Astrocyte (in vitro differentiated cells and primary cell): Measurements from ENCODE around the gene ZNF182. TPM values are rescaled to one million over a fixed set of nuclear protein-coding genes. Genes with fewer than 3 reads are reported as not detected.
"Not testable (repeated sequence)": the region's sequence is repeated elsewhere in the genome, so short reads cannot be mapped to it uniquely, and the experiment has no call there.

Source experiments
- DNase-seq: peaks from one replicate; pipeline ENCODE4 v3.0.0-alpha.2; 2010; ENCODE audit warnings: low read depth
- FAIRE-seq: peaks from 2 replicates; lab custom pipeline; 2011; peaks lifted over from hg19 to GRCh38; lab: Jason Lieb, UNC
- H2AFZ ChIP-seq: 2 replicates; pipeline ENCODE4 v1.6.0; 2012; ENCODE audit warnings: low read depth, low read length, inconsistent platforms
- H3K27ac ChIP-seq: 2 replicates; pipeline ENCODE4 v1.5.1; 2011; ENCODE audit warnings: low read depth, low read length, inconsistent platforms
- H3K27me3 ChIP-seq: 2 replicates; pipeline ENCODE4 v1.6.0; 2011; ENCODE audit warnings: low read length, inconsistent platforms; ENCODE audit not compliant: insufficient read depth
- H3K36me3 ChIP-seq: 2 replicates; pipeline ENCODE4 v1.5.1; 2011; ENCODE audit warnings: low read length, inconsistent platforms; ENCODE audit not compliant: insufficient read depth
- H3K4me1 ChIP-seq: 2 replicates; pipeline ENCODE4 v1.5.1; 2011; ENCODE audit warnings: low read length, inconsistent platforms; ENCODE audit not compliant: insufficient read depth
- H3K4me2 ChIP-seq: 2 replicates; pipeline ENCODE4 v1.6.0; 2012; ENCODE audit warnings: low read length, inconsistent platforms
- H3K4me3 ChIP-seq: 2 replicates; pipeline ENCODE4 v1.5.1; 2011; ENCODE audit warnings: low read depth, mild to moderate bottlenecking, low read length, inconsistent platforms; ENCODE audit not compliant: insufficient read depth
- H3K79me2 ChIP-seq: 2 replicates; pipeline ENCODE4 v1.6.0; 2012; ENCODE audit warnings: mild to moderate bottlenecking, low read length, inconsistent platforms; ENCODE audit not compliant: insufficient read depth
- H3K9ac ChIP-seq: 2 replicates; pipeline ENCODE4 v1.6.0; 2012; ENCODE audit warnings: mild to moderate bottlenecking, low read length, inconsistent platforms
- H3K9me3 ChIP-seq: 2 replicates; pipeline ENCODE4 v1.5.1; 2012; ENCODE audit warnings: low read depth, mild to moderate bottlenecking, low read length, inconsistent platforms; ENCODE audit not compliant: insufficient read depth
- H4K20me1 ChIP-seq: 2 replicates; pipeline ENCODE4 v1.6.0; 2012; ENCODE audit warnings: low read length, inconsistent platforms; ENCODE audit not compliant: insufficient read depth
- H3K27ac Mint-ChIP-seq: one replicate; pipeline ENCODE4 v1.8.0; 2021; ENCODE audit warnings: mild to moderate bottlenecking, mixed read lengths; ENCODE audit not compliant: unreplicated experiment
- H3K27me3 Mint-ChIP-seq: one replicate; pipeline ENCODE4 v1.8.0; 2021; ENCODE audit warnings: low read depth, mixed read lengths; ENCODE audit not compliant: unreplicated experiment
- H3K36me3 Mint-ChIP-seq: one replicate; pipeline ENCODE4 v1.8.0; 2021; ENCODE audit warnings: low read depth, mixed read lengths; ENCODE audit not compliant: unreplicated experiment
- H3K4me1 Mint-ChIP-seq: one replicate; pipeline ENCODE4 v1.8.0; 2021; ENCODE audit warnings: low read depth, mixed read lengths; ENCODE audit not compliant: unreplicated experiment
- H3K4me3 Mint-ChIP-seq: one replicate; pipeline ENCODE4 v1.8.0; 2021; ENCODE audit warnings: mild to moderate bottlenecking, moderate library complexity, mixed read lengths; ENCODE audit not compliant: unreplicated experiment
- H3K9me3 Mint-ChIP-seq: one replicate; pipeline ENCODE4 v1.8.0; 2021; ENCODE audit warnings: mild to moderate bottlenecking, mixed read lengths; ENCODE audit not compliant: unreplicated experiment
- EZH2 ChIP-seq: IDR thresholded peaks from 2 replicates; pipeline ENCODE4 v1.6.1; 2012; ENCODE audit warnings: mild to moderate bottlenecking, low read length, inconsistent platforms; ENCODE audit not compliant: insufficient read depth
- total RNA-seq: library from RNA; stranded (reverse); gene quantifications from 2 replicates; pipeline ENCODE4 v1.2.1, GENCODE V29; 2021
- TF ChIP-seq, protein P1 (sequence below): IDR thresholded peaks from 2 replicates; pipeline ENCODE4 v1.5.1; 2011; ENCODE audit warnings: low read depth, mild to moderate bottlenecking, inconsistent platforms, low read length, moderate library complexity; ENCODE audit not compliant: insufficient read depth

Gene ZNF182
- total RNA-seq, 1 donor from 2014 or later = 4.5 TPM

GRCh38 chrX:48021026-48021900 is 17.5 kb upstream of the ZNF182 start:
- H3K27ac ChIP-seq = peak overlapping the region; percentile 99
- FAIRE-seq = peak; percentile 86
- no peaks in the 10 kb centered on the region for H3K36me3 Mint-ChIP-seq
- peaks cover 2% of the 10 kb centered on the region for H3K4me1 ChIP-seq
- H3K27me3 ChIP-seq = no peaks in the 10 kb centered on the region
- no peaks in the 10 kb centered on the region for H3K36me3 ChIP-seq
- H3K27ac Mint-ChIP-seq = peak overlapping the region; percentile 100
- H3K9me3 Mint-ChIP-seq = no peaks in the 10 kb centered on the region
- no peaks in the 10 kb centered on the region for H3K79me2 ChIP-seq
- H4K20me1 ChIP-seq = no peaks in the 10 kb centered on the region
- no peaks in the 10 kb centered on the region for H3K27me3 Mint-ChIP-seq
- peak overlapping the region; percentile 87 for H3K4me3 Mint-ChIP-seq
- H3K9me3 ChIP-seq = no peaks in the 10 kb centered on the region
- H3K9ac ChIP-seq = peak overlapping the region; percentile 100
- peak overlapping the region; percentile 94 for H3K4me2 ChIP-seq
- TF ChIP-seq, protein P1, sequence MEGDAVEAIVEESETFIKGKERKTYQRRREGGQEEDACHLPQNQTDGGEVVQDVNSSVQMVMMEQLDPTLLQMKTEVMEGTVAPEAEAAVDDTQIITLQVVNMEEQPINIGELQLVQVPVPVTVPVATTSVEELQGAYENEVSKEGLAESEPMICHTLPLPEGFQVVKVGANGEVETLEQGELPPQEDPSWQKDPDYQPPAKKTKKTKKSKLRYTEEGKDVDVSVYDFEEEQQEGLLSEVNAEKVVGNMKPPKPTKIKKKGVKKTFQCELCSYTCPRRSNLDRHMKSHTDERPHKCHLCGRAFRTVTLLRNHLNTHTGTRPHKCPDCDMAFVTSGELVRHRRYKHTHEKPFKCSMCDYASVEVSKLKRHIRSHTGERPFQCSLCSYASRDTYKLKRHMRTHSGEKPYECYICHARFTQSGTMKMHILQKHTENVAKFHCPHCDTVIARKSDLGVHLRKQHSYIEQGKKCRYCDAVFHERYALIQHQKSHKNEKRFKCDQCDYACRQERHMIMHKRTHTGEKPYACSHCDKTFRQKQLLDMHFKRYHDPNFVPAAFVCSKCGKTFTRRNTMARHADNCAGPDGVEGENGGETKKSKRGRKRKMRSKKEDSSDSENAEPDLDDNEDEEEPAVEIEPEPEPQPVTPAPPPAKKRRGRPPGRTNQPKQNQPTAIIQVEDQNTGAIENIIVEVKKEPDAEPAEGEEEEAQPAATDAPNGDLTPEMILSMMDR = no peak
- no peak for TF ChIP-seq EZH2
- peaks cover 3% of the 10 kb centered on the region for H3K4me1 Mint-ChIP-seq
- H3K4me3 ChIP-seq = peak overlapping the region; percentile 91
- H2AFZ ChIP-seq = peak overlapping the region; percentile 97
- peak; percentile 81 for DNase-seq

- not testable (repeated sequence) for FAIRE-seq, H3K27me3 Mint-ChIP-seq, H3K79me2 ChIP-seq, H3K27ac ChIP-seq, DNase-seq, H3K4me1 ChIP-seq, H3K27me3 ChIP-seq, H3K9me3 ChIP-seq, H3K4me1 Mint-ChIP-seq, H4K20me1 ChIP-seq, H3K27ac Mint-ChIP-seq, H3K36me3 ChIP-seq, H3K36me3 Mint-ChIP-seq, H3K9ac ChIP-seq, H3K9me3 Mint-ChIP-seq
- Histone ChIP-seq H2AFZ (peak overlapping the region; percentile 97), H3K4me3 (peak overlapping the region; percentile 91), H3K4me2 (peak overlapping the region; percentile 94)
- peak overlapping the region; percentile 87 for H3K4me3 Mint-ChIP-seq
Observed at GRCh38 chrX:48020472-48020871, 16.7 kb upstream of the ZNF182 start.

DNA sequence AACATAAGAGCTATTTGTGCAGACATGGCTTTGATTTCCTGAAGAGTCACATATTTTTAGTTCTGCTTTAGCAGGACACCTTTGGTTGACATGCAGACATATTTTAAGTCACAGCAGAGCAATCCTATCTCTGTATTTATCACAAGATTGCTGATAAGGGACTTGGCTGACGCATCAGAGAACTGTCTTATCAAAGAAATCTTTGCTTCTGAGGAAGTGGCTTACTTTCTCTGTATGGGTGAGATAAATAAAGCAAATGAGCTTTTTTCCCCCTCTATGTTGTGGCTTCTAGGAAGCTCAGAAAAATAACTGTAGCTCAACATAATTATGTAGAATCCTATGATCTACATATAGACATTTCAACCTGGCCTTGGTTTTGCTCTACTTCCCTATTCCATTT is 16.1 kb upstream of the ZNF182 start:
- not testable (repeated sequence) for H3K4me3 Mint-ChIP-seq, H3K79me2 ChIP-seq, H4K20me1 ChIP-seq, H3K27ac ChIP-seq, H3K4me1 Mint-ChIP-seq, DNase-seq, H3K36me3 ChIP-seq, H3K9ac ChIP-seq, H2AFZ ChIP-seq, H3K9me3 Mint-ChIP-seq, H3K27me3 Mint-ChIP-seq, H3K36me3 Mint-ChIP-seq, H3K27me3 ChIP-seq, H3K27ac Mint-ChIP-seq, H3K4me2 ChIP-seq, H3K4me3 ChIP-seq, H3K4me1 ChIP-seq, H3K9me3 ChIP-seq
- peak; percentile 100 for FAIRE-seq

- not testable (repeated sequence) for H4K20me1 ChIP-seq, FAIRE-seq, H3K9ac ChIP-seq, H3K36me3 Mint-ChIP-seq, H3K4me3 Mint-ChIP-seq, H3K79me2 ChIP-seq, H3K4me2 ChIP-seq, H3K27ac Mint-ChIP-seq, H3K4me1 ChIP-seq, H3K9me3 Mint-ChIP-seq, H3K36me3 ChIP-seq, DNase-seq, H3K4me1 Mint-ChIP-seq, H2AFZ ChIP-seq, H3K4me3 ChIP-seq, H3K27ac ChIP-seq, H3K9me3 ChIP-seq, H3K27me3 ChIP-seq, H3K27me3 Mint-ChIP-seq
Observed at GRCh38 chrX:48016583-48017310, 13.0 kb upstream of the ZNF182 start.

GRCh38 chrX:48009445-48009960 is 5.7 kb upstream of the ZNF182 start:
- not testable (repeated sequence) for H3K4me2 ChIP-seq, H3K4me1 Mint-ChIP-seq, DNase-seq, H3K36me3 ChIP-seq, H3K27me3 ChIP-seq, H3K27ac ChIP-seq, H3K9ac ChIP-seq, H3K4me3 Mint-ChIP-seq, H3K27me3 Mint-ChIP-seq, H3K9me3 Mint-ChIP-seq, H2AFZ ChIP-seq, H3K79me2 ChIP-seq, H3K4me1 ChIP-seq, H3K9me3 ChIP-seq, H3K4me3 ChIP-seq, H3K27ac Mint-ChIP-seq, H3K36me3 Mint-ChIP-seq, H4K20me1 ChIP-seq
- peak; percentile 92 for FAIRE-seq
